IMR-90 (cell line): ENCODE data around the gene CYB5R4. TPM values are rescaled to one million over a fixed set of nuclear protein-coding genes. Genes with fewer than 3 reads are reported as not detected.

Source experiments
- ATAC-seq: fragments of 200-7000 bp; cut with Tn5 transposase; 2 replicates; pipeline ENCODE4 v1.9.1; 2020; ENCODE audit warnings: low read depth, mild to moderate bottlenecking, moderate library complexity
- BruUV-seq: library from RNA; stranded (reverse); fragments of 400-500 nt; replicated peaks from 2 replicates; lab custom pipeline; 2021; lab: Mats Ljungman, UMichigan
- CTCF ChIA-PET: fragments of 300-600 bp; formaldehyde crosslinking; extraction: SDS; loops from one replicate; lab custom pipeline; 2021; ENCODE audit warnings: antibody characterized with exemption; lab: Yijun Ruan, JAX
- POLR2A ChIA-PET: fragments of 300-600 bp; sonication (Branson Sonifier 250); formaldehyde crosslinking; loops from one replicate; lab custom pipeline; 2022; ENCODE audit warnings: antibody characterized with exemption; ENCODE audit not compliant: unreplicated experiment; lab: Charles Lee
- DNase-seq: peaks from one replicate; pipeline ENCODE4 v3.0.0; 2013
- H2AFZ ChIP-seq: replicated peaks from 2 replicates; pipeline ENCODE3; 2013; ENCODE audit warnings: low read length, mild to moderate bottlenecking; ENCODE audit not compliant: poor library complexity
- H2AK5ac ChIP-seq: 2 replicates; pipeline ENCODE4 v1.6.1; 2013; ENCODE audit warnings: low read depth, low read length, inconsistent platforms
- H2AK9ac ChIP-seq: replicated peaks from 2 replicates; pipeline ENCODE3; 2013; ENCODE audit warnings: mild to moderate bottlenecking, low read depth, low read length, moderate library complexity; ENCODE audit not compliant: poor library complexity
- H2BK120ac ChIP-seq: 2 replicates; pipeline ENCODE4 v1.6.1; 2013; ENCODE audit warnings: low read depth, low read length, inconsistent platforms
- H2BK15ac ChIP-seq: 3 replicates; pipeline ENCODE4 v1.6.1; 2013; ENCODE audit warnings: low read depth, low read length, inconsistent platforms
- H2BK20ac ChIP-seq: 2 replicates; pipeline ENCODE4 v1.6.1; 2013; ENCODE audit warnings: low read depth, mild to moderate bottlenecking, inconsistent platforms, low read length, moderate library complexity
- H2BK5ac ChIP-seq: 2 replicates; pipeline ENCODE4 v1.6.1; 2013; ENCODE audit warnings: mild to moderate bottlenecking, low read depth, low read length, inconsistent platforms; ENCODE audit not compliant: poor library complexity, severe bottlenecking
- H3K14ac ChIP-seq: replicated peaks from 2 replicates; pipeline ENCODE4 v1.6.1; 2013; ENCODE audit warnings: low read depth, low read length, inconsistent platforms
- H3K18ac ChIP-seq: 2 replicates; pipeline ENCODE4 v1.6.1; 2013; ENCODE audit warnings: low read depth, low read length, control low read depth
- H3K23ac ChIP-seq: 2 replicates; pipeline ENCODE4 v1.6.1; 2013; ENCODE audit warnings: low read depth, low read length, inconsistent platforms
- H3K27ac ChIP-seq: 2 replicates; pipeline ENCODE4 v1.5.1; 2013; ENCODE audit warnings: mild to moderate bottlenecking, control low read depth, low read length; ENCODE audit not compliant: insufficient read depth
- H3K27me3 ChIP-seq: 2 replicates; pipeline ENCODE4 v1.6.1; 2013; ENCODE audit warnings: low read length; ENCODE audit not compliant: control insufficient read depth, insufficient read depth
- H3K36me3 ChIP-seq: 2 replicates; pipeline ENCODE4 v1.6.1; 2013; ENCODE audit warnings: low read length, mixed read lengths; ENCODE audit not compliant: control insufficient read depth, insufficient read depth
- H3K4ac ChIP-seq: 2 replicates; pipeline ENCODE4 v1.6.1; 2013; ENCODE audit warnings: low read depth, low read length, inconsistent platforms
- H3K4me1 ChIP-seq: 2 replicates; pipeline ENCODE4 v1.6.1; 2013; ENCODE audit warnings: low read length, mixed read lengths; ENCODE audit not compliant: control insufficient read depth, insufficient read depth
- H3K4me2 ChIP-seq: 2 replicates; pipeline ENCODE4 v1.6.1; 2013; ENCODE audit warnings: low read depth, mild to moderate bottlenecking, control low read depth, low read length, moderate library complexity
- H3K4me3 ChIP-seq: 2 replicates; pipeline ENCODE4 v1.5.1; 2013; ENCODE audit warnings: low read depth, mild to moderate bottlenecking, control low read depth, low read length, moderate library complexity; ENCODE audit not compliant: insufficient read depth
- H3K56ac ChIP-seq: 2 replicates; pipeline ENCODE4 v1.6.1; 2013; ENCODE audit warnings: low read length, inconsistent platforms; ENCODE audit not compliant: insufficient read depth; ENCODE audit errors: extremely low read depth
- H3K79me1 ChIP-seq, 2 experiments: 2 replicates each; pipeline ENCODE4 v1.6.1; 2013; ENCODE audit warnings: low read length in 2 of 2, inconsistent platforms in 1 of 2, low read depth in 1 of 2
- H3K9ac ChIP-seq: 2 replicates; pipeline ENCODE4 v1.6.1; 2013; ENCODE audit warnings: low read depth, low read length, control low read depth
- H3K9me1 ChIP-seq: 2 replicates; pipeline ENCODE4 v1.6.1; 2013; ENCODE audit warnings: low read length, inconsistent platforms; ENCODE audit not compliant: insufficient read depth
- H3K9me3 ChIP-seq: 2 replicates; pipeline ENCODE4 v1.6.1; 2013; ENCODE audit warnings: low read length; ENCODE audit not compliant: control insufficient read depth, insufficient read depth
- H4K20me1 ChIP-seq: 2 replicates; pipeline ENCODE4 v1.6.1; 2013; ENCODE audit warnings: low read length, inconsistent platforms; ENCODE audit not compliant: insufficient read depth
- H4K5ac ChIP-seq: 2 replicates; pipeline ENCODE4 v1.6.1; 2013; ENCODE audit warnings: mild to moderate bottlenecking, low read depth, low read length, control low read depth
- H4K8ac ChIP-seq, 2 experiments: 2 replicates each; pipeline ENCODE4 v1.6.1; 2013; ENCODE audit warnings: low read depth in 2 of 2, low read length in 2 of 2, control low read depth in 1 of 2, inconsistent platforms in 1 of 2
- H4K91ac ChIP-seq: 2 replicates; pipeline ENCODE4 v1.6.1; 2013; ENCODE audit warnings: low read depth, low read length, inconsistent platforms; ENCODE audit not compliant: insufficient read depth
- BHLHE40 ChIP-seq: fragments of 150-350 bp; IDR thresholded peaks from 2 replicates; pipeline ENCODE4 v1.6.1; 2016; ENCODE audit warnings: mild to moderate bottlenecking, low read depth, low read length
- CHD1 ChIP-seq: IDR thresholded peaks from 2 replicates; pipeline ENCODE4 v1.6.1; 2012; ENCODE audit warnings: low read depth, low read length, improper control_type of control experiment
- CTCF ChIP-seq: conservative IDR thresholded peaks from 2 replicates; pipeline ENCODE4 v1.5.1; 2012; ENCODE audit warnings: mild to moderate bottlenecking, low read depth, low read length, improper control_type of control experiment
- ELK1 ChIP-seq: fragments of 150-350 bp; IDR thresholded peaks from 2 replicates; pipeline ENCODE4 v1.6.1; 2016; ENCODE audit warnings: low read depth, mild to moderate bottlenecking, low read length, moderate library complexity, borderline replicate concordance
- FOS ChIP-seq: fragments of 150-350 bp; IDR thresholded peaks from 2 replicates; pipeline ENCODE4 v1.6.1; 2016; ENCODE audit warnings: low read depth, low read length
- MAFK ChIP-seq: IDR thresholded peaks from 2 replicates; pipeline ENCODE4 v1.6.1; 2012; ENCODE audit warnings: low read depth, low read length, improper control_type of control experiment
- MXI1 ChIP-seq: IDR thresholded peaks from 2 replicates; pipeline ENCODE4 v1.6.1; 2012; ENCODE audit warnings: low read depth, mild to moderate bottlenecking, low read length, moderate library complexity, borderline replicate concordance
- NFE2L2 ChIP-seq: fragments of 150-350 bp; IDR thresholded peaks from 2 replicates; pipeline ENCODE4 v1.6.1; 2016; ENCODE audit warnings: low read depth, mild to moderate bottlenecking, low read length
- POLR2A ChIP-seq: IDR thresholded peaks from 2 replicates; pipeline ENCODE4 v1.6.1; 2012; ENCODE audit warnings: mild to moderate bottlenecking, low read depth, low read length
- RAD21 ChIP-seq: IDR thresholded peaks from 2 replicates; pipeline ENCODE4 v1.6.1; 2012; ENCODE audit warnings: low read length, improper control_type of control experiment
- RCOR1 ChIP-seq: IDR thresholded peaks from 2 replicates; pipeline ENCODE4 v1.6.1; 2012; ENCODE audit warnings: mild to moderate bottlenecking, low read length, improper control_type of control experiment; ENCODE audit not compliant: insufficient replicate concordance
- RFX5 ChIP-seq: IDR thresholded peaks from 2 replicates; pipeline ENCODE4 v1.8.0; 2012; ENCODE audit warnings: low read depth, mild to moderate bottlenecking, low read length, moderate library complexity
- SMC3 ChIP-seq: fragments of 150-350 bp; IDR thresholded peaks from 2 replicates; pipeline ENCODE4 v1.6.1; 2016; ENCODE audit warnings: low read depth, mild to moderate bottlenecking, antibody characterized with exemption, low read length, moderate library complexity
- USF2 ChIP-seq: fragments of 150-350 bp; IDR thresholded peaks from 2 replicates; pipeline ENCODE4 v1.6.1; 2017; ENCODE audit warnings: mild to moderate bottlenecking, antibody characterized with exemption, low read length, low read depth
- WGBS, 2 experiments: methylation state at CpG; one replicate each; pipeline versions ENCODE4 v1.1.5 to v1.1.7; 2013; ENCODE audit warnings: missing lambda C conversion rate in 2 of 2; ENCODE audit not compliant: insufficient read length in 1 of 2; ENCODE audit errors: extremely low coverage in 2 of 2; 5-methylcytosine and 5-hydroxymethylcytosine counted together
- dilution Hi-C: fragments of 300-500 bp; cut with HindIII; formaldehyde crosslinking; loops from one replicate; pipeline ENCODE4 v1.14.3; 2018; ENCODE audit warnings: low sequenced_read_pairs; ENCODE audit not compliant: unreplicated experiment
- in situ Hi-C: fragments of 300-500 bp; cut with MboI; formaldehyde crosslinking; loops from 3 replicates; pipeline ENCODE4 v1.14.3; 2019; ENCODE audit warnings: low sequenced_read_pairs, inconsistent platforms, mixed read lengths
- intact Hi-C: fragments of 100-400 bp; cut with micrococcal nuclease; formaldehyde crosslinking; loops from 2 replicates; pipeline ENCODE4 v1.10.0; 2022
- polyA plus RNA-seq, 3 experiments: library from polyadenylated mRNA; depleted of rRNA; stranded (reverse); fragments of >200 nt; gene quantifications; 2 replicates each; pipeline ENCODE4 v1.2.3, GENCODE V29; 2012; ENCODE audit warnings: low replicate concordance in 1 of 3
- total RNA-seq: library from RNA; depleted of rRNA; stranded (reverse); fragments of >200 nt; gene quantifications from 2 replicates; pipeline ENCODE4 v1.2.3, GENCODE V29; 2012

The CYB5R4 gene
- total and polyA plus RNA-seq, 2 of the 4 experiments (the other 2 are of a cell fraction) = 3.2 to 6.1 TPM

- Histone ChIP-seq H3K9me3 (no peaks in the 10 kb centered on the region), H3K4me2 (no peak overlapping the region), H2AFZ (no peak overlapping the region), H2AK5ac (no peak overlapping the region), H4K8ac (no peak overlapping the region), H3K36me3 (no peaks in the 10 kb centered on the region), H3K56ac (no peak overlapping the region), H4K91ac (no peak overlapping the region), H4K5ac (no peak overlapping the region), H3K79me1 (peaks cover 15 to 34% of the 10 kb centered on the region in 2 experiments), H4K20me1 (peaks cover 4% of the 10 kb centered on the region; the same call in 1 of the 2 replicates), H3K4ac (no peak overlapping the region), H3K18ac (no peak overlapping the region), H2AK9ac (no peak overlapping the region), H2BK20ac (no peak overlapping the region), H3K4me1 (no peaks in the 10 kb centered on the region), H3K14ac (no peak overlapping the region), H3K9me1 (no peaks in the 10 kb centered on the region), H2BK5ac (no peak overlapping the region), H3K9ac (no peak overlapping the region), H3K23ac (no peak overlapping the region), H2BK15ac (no peak overlapping the region), H3K27me3 (no peaks in the 10 kb centered on the region), H3K4me3 (no peak overlapping the region), H2BK120ac (no peak overlapping the region), H3K27ac (no peak overlapping the region)
- DNase-seq = no peak
- WGBS, 2 experiments = no CpG with 5 or more reads among the region's 4 CpGs
- POLR2A ChIA-PET = no interaction called here
- dilution Hi-C loops = no loop called here
- ATAC-seq = no peak
- TF ChIP-seq USF2 (no peak), MAFK (no peak), CTCF (no peak), MXI1 (no peak), FOS (no peak), SMC3 (no peak), CHD1 (no peak), ELK1 (no peak), RCOR1 (no peak), NFE2L2 (no peak), BHLHE40 (no peak), RAD21 (no peak), POLR2A (no peak), RFX5 (no peak)
- no TSS peak for BruUV-seq
- intact Hi-C loops = no loop called here
- CTCF ChIA-PET = no interaction called here
- in situ Hi-C loops = loop anchor here (25.0 kb wide), 1 partner anchor 1433 kb away; no protein-coding TSS in a partner anchor
Measured at GRCh38 chr6:83878902-83879644, 19.6 kb downstream of the CYB5R4 start.
